Measurements from ENCODE around the gene SELP. TPM values are rescaled to one million over a fixed set of nuclear protein-coding genes. Genes with fewer than 3 reads are reported as not detected.
A peak's percentile ranks its signal among the peaks of the same experiment; 100 is the strongest.

Gene SELP
- total and polyA plus RNA-seq, 4 donors = 1.7 to 8.1 (median 2.4) TPM

- Histone ChIP-seq H3K4me3 (ENCODE audit: low read depth in 1 of 3, low read length in 3 of 3) (peak overlapping the region; percentile 56 to 90 (median 70)), H3K9me3 (ENCODE audit: control insufficient read depth in 4 of 4, low read length in 3 of 4) (no peaks in the 10 kb centered on the region), H3K4me1 (ENCODE audit: control insufficient read depth in 4 of 4, insufficient read depth in 4 of 4, low read length in 3 of 4) (peaks cover 7 to 42% (median 26%) of the 10 kb centered on the region in 4 donors), H3K27me3 (ENCODE audit: control insufficient read depth in 4 of 4, insufficient read depth in 4 of 4, low read length in 3 of 4) (no peaks in the 10 kb centered on the region), H3K36me3 (ENCODE audit: control insufficient read depth in 4 of 4, insufficient read depth in 3 of 4, low read depth in 1 of 4, low read length in 3 of 4) (peaks cover 0 to 9% (median 3%) of the 10 kb centered on the region in 4 donors), H3K27ac (ENCODE audit: low read depth in 1 of 2, low read length in 2 of 2) (peak overlapping the region; percentile 91 to 94), H3K9ac (ENCODE audit: low read depth in 1 of 2, low read length in 2 of 2) (peak overlapping the region; percentile 82 to 97)
- WGBS = 20% methylated on average over 4 of the region's 4 CpGs
- no peak for DNase-seq (ENCODE audit: low spot score)
- TF ChIP-seq JUND (IDR thresholded peaks at IDR 0.05) (peak in 1 of 2 donors; percentile 54), FOXA1 (IDR thresholded peaks at IDR 0.05) (peak; percentile 37), YY1 (IDR thresholded peaks at IDR 0.05) (peak; percentile 79), HNF4A (conservative IDR thresholded peaks at IDR 0.05) (peak; percentile 86 to 89), MAX (IDR thresholded peaks at IDR 0.05) (peak; percentile 42), REST (IDR thresholded peaks at IDR 0.05) (peak; percentile 63), TAF1 (conservative IDR thresholded peaks at IDR 0.05) (peak; percentile 83), RXRA (IDR thresholded peaks at IDR 0.05) (peak; percentile 54 to 73), ATF3 (IDR thresholded peaks at IDR 0.05) (peak; percentile 57), NR2F2 (IDR thresholded peaks at IDR 0.05) (no peak), GABPA (IDR thresholded peaks at IDR 0.05 in 1 of 2, conservative IDR thresholded peaks at IDR 0.05 in 1 of 2) (no peak), SP1 (IDR thresholded peaks at IDR 0.05) (peak; percentile 88), FOXA2 (IDR thresholded peaks at IDR 0.05) (peak; percentile 73), HNF4G (IDR thresholded peaks at IDR 0.05) (peak; percentile 70), CTCF (IDR thresholded peaks at IDR 0.05; ENCODE audit: low read depth, low read length, missing input control) (no peak), EGR1 (IDR thresholded peaks at IDR 0.05; ENCODE audit: low read depth in 2 of 2) (no peak), RAD21 (IDR thresholded peaks at IDR 0.05) (peak; percentile 22 to 41)
- TF ChIP-seq, protein P1, sequence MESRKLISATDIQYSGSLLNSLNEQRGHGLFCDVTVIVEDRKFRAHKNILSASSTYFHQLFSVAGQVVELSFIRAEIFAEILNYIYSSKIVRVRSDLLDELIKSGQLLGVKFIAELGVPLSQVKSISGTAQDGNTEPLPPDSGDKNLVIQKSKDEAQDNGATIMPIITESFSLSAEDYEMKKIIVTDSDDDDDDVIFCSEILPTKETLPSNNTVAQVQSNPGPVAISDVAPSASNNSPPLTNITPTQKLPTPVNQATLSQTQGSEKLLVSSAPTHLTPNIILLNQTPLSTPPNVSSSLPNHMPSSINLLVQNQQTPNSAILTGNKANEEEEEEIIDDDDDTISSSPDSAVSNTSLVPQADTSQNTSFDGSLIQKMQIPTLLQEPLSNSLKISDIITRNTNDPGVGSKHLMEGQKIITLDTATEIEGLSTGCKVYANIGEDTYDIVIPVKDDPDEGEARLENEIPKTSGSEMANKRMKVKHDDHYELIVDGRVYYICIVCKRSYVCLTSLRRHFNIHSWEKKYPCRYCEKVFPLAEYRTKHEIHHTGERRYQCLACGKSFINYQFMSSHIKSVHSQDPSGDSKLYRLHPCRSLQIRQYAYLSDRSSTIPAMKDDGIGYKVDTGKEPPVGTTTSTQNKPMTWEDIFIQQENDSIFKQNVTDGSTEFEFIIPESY (IDR thresholded peaks at IDR 0.05) = no peak
Measured at GRCh38 chr1:169584483-169585144, 45.3 kb downstream of the SELP start.

All from liver (tissue), 9 donors.